Neutrophil (primary cell): Measurements from ENCODE around the gene NEAT1.
"Not testable (repeated sequence)": the region's sequence is repeated elsewhere in the genome, so short reads cannot be mapped to it uniquely, and the experiment has no call there.

Experiments used
- H3K27ac ChIP-seq: fragments of 200-600 bp; sonication (generic); 2 replicates; pipeline ENCODE4 v1.5.1; 2016; ENCODE audit warnings: mild to moderate bottlenecking, moderate library complexity
- H3K27me3 ChIP-seq: fragments of 200-600 bp; sonication (generic); 2 replicates; pipeline ENCODE4 v1.6.0; 2016; ENCODE audit warnings: mild to moderate bottlenecking
- H3K36me3 ChIP-seq: fragments of 200-600 bp; sonication (generic); 2 replicates; pipeline ENCODE4 v1.5.1; 2017
- H3K4me1 ChIP-seq, 2 experiments: fragments of 200-600 bp in 1 of 2; sonication (generic) in 1 of 2; 1 replicate in 1 of 2; 2 replicates in 1 of 2; pipeline versions ENCODE4 v1.5.1 to v1.6.1; 2013 to 2016; ENCODE audit warnings: low read depth in 1 of 2, low read length in 1 of 2, mild to moderate bottlenecking in 1 of 2, moderate library complexity in 1 of 2; ENCODE audit not compliant: control insufficient read depth in 1 of 2, insufficient read depth in 1 of 2
- H3K4me3 ChIP-seq, 2 experiments: fragments of 200-600 bp in 1 of 2; sonication (generic) in 1 of 2; 1 replicate in 1 of 2; 2 replicates in 1 of 2; pipeline ENCODE4 v1.5.1; 2013 to 2016; ENCODE audit warnings: low read depth in 1 of 2, low read length in 1 of 2, mild to moderate bottlenecking in 1 of 2, moderate library complexity in 1 of 2
- H3K9me3 ChIP-seq: fragments of 200-600 bp; sonication (generic); 2 replicates; pipeline ENCODE4 v1.5.1; 2016
- TF ChIP-seq, protein P1 (sequence below): fragments of 200-600 bp; sonication (generic); IDR thresholded peaks from 2 replicates; pipeline ENCODE4 v1.5.1; 2016; ENCODE audit warnings: antibody characterized with exemption

The NEAT1 gene

DNA sequence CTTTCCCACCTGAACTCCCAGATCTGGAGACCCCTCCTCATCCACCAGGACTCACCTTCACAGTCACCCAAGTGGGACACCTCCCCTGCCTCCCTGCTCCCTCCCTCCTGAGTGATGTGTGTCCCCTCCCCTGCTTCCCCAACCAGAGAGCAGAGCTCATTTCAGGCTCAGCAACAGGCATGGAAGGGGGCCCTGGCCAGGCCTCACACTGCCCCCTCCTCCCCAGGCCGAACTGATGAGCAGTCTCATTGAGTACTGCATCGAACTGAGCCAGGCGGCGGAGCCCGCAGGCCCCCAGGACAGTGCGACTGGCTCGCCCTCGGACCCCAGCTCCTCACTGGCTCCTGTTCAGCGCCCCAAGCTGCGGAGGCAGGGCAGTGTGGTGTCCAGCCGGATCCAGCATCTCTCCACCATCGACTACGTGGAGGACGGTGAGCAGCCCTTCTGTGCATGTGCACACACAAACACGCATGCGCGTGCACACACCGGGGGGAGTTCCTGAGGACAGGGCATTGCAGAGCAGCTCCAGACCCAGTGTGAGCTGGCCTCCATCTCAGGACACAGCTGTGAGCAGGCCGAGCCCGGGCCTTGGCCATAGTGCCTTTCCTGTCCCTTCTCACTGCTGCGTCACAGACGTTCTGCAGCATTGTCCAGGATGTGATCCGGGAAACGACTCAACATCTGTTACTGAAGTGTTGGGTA is 17.8 kb upstream of the NEAT1 start:
- Histone ChIP-seq H3K4me3 (no peak overlapping the region), H3K36me3 (peaks cover 76% of the 10 kb centered on the region), H3K4me1 (peaks cover 17 to 21% of the 10 kb centered on the region in 2 experiments), H3K27me3 (no peaks in the 10 kb centered on the region), H3K9me3 (no peaks in the 10 kb centered on the region), H3K27ac (peak overlapping the region; percentile 87)
- TF ChIP-seq, protein P1, sequence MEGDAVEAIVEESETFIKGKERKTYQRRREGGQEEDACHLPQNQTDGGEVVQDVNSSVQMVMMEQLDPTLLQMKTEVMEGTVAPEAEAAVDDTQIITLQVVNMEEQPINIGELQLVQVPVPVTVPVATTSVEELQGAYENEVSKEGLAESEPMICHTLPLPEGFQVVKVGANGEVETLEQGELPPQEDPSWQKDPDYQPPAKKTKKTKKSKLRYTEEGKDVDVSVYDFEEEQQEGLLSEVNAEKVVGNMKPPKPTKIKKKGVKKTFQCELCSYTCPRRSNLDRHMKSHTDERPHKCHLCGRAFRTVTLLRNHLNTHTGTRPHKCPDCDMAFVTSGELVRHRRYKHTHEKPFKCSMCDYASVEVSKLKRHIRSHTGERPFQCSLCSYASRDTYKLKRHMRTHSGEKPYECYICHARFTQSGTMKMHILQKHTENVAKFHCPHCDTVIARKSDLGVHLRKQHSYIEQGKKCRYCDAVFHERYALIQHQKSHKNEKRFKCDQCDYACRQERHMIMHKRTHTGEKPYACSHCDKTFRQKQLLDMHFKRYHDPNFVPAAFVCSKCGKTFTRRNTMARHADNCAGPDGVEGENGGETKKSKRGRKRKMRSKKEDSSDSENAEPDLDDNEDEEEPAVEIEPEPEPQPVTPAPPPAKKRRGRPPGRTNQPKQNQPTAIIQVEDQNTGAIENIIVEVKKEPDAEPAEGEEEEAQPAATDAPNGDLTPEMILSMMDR, result no peak

DNA sequence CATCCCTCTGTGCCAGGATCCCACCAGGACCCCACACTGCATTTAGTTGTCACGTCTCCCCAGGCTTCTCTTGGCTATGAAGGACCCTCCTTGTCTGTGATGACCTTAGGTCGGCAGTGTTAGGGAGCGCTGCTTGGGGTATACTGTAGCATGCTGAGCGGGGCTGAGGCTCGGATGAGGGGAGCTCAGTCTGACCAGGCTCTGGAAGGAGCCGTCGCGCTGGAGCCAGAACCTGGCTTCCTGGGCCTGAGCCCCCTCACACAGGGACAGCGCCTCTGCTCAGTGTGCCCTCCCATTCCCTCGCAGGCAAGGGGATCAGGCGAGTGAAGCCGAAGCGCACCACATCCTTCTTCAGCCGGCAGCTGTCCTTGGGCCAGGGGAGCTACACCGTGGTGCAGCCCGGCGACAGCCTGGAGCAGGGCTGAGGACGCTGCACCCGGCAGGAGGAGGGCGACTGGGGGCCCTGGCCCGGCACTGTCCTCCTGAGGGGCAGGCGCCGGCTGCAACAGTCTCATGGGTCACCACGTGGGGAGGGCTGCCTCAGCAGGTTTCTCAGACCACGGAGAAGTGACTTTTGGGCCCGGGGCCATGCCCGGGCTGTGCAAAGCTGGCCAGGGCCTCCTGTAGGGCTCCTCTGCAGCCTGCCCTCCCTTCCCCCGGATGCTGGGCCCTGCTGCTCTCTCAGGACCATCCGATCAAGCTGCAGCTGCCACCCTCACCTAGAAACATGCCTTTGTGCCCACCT is 11.5 kb upstream of the NEAT1 start:
- H3K27ac ChIP-seq, result no peak overlapping the region
- peaks cover 5% of the 10 kb centered on the region in 2 experiments for H3K4me1 ChIP-seq
- H3K9me3 ChIP-seq, result no peaks in the 10 kb centered on the region
- H3K27me3 ChIP-seq, result no peaks in the 10 kb centered on the region
- TF ChIP-seq, protein P1, result no peak
- peaks cover 78% of the 10 kb centered on the region for H3K36me3 ChIP-seq
- no peak overlapping the region for H3K4me3 ChIP-seq

DNA sequence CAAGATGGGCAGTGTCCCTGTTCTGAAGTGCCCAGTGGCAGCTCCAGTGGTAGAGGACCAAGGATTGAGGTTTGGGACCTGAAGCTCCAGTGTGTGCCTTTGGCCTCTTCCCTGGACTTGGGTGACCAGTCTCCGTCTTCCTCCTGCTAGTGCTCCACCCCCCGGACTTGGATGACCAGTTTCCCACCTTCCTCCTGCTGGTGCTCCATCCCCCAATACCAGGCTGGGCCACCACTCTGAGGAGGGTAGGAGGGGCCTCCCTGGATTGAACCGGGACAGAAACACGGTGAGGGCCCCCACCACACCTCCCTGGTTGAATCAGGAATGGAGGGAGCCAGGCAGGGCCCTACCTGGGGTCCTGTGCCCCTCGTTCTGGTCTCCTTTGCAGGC is 10.9 kb upstream of the NEAT1 start:
- H3K4me1 ChIP-seq, result peaks cover 11% of the 10 kb centered on the region in 2 experiments
- no peak overlapping the region for H3K27ac ChIP-seq
- peaks cover 73% of the 10 kb centered on the region for H3K36me3 ChIP-seq
- H3K9me3 ChIP-seq, result no peaks in the 10 kb centered on the region
- H3K27me3 ChIP-seq, result no peaks in the 10 kb centered on the region
- no peak overlapping the region for H3K4me3 ChIP-seq
- TF ChIP-seq, protein P1, result no peak

DNA sequence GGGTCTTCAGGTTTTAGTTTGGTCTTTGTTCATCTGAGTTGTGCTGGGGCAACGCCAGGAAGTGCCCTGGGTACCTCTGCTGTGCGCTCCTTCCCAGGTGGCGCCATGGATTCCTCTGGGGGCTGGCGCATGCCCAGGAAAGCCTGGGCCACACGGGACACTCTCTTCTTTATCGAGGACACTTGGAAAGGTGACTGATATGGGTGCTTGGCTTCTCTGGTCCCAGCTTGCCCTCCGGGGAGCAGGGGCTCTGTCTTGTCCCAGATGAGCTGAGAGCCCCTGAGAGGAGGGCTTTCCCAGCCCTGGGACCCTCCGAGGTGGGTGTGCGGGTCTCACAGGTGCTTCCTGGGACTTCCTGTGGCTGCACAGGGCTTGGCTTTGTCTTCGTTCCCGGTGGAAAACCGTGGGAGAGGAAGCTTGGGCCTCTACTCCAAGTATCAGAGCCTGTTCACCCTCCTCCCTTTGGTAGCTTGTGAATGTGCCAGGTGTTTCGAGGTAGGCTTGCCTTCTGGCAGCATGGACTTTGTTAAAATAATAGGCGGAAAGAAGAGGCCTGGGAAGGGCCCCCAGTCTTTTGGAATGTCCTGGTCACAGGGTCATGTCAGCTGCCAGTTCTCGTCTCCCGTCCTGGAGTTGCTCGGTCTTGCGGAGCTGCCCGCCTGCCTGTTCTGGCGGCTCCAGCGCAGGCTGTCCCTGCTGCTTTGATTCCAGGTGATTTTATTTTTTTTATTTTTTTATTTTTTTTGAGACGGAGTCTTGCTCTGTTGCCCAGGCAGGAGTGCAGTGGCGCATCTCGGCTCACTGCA is 10.1 kb upstream of the NEAT1 start:
- H3K4me3 ChIP-seq, result no peak overlapping the region
- TF ChIP-seq, protein P1, result no peak
- no peaks in the 10 kb centered on the region for H3K9me3 ChIP-seq
- no peak overlapping the region for H3K27ac ChIP-seq
- peaks cover 19% of the 10 kb centered on the region in 2 experiments for H3K4me1 ChIP-seq
- peaks cover 65% of the 10 kb centered on the region for H3K36me3 ChIP-seq
- no peaks in the 10 kb centered on the region for H3K27me3 ChIP-seq

DNA sequence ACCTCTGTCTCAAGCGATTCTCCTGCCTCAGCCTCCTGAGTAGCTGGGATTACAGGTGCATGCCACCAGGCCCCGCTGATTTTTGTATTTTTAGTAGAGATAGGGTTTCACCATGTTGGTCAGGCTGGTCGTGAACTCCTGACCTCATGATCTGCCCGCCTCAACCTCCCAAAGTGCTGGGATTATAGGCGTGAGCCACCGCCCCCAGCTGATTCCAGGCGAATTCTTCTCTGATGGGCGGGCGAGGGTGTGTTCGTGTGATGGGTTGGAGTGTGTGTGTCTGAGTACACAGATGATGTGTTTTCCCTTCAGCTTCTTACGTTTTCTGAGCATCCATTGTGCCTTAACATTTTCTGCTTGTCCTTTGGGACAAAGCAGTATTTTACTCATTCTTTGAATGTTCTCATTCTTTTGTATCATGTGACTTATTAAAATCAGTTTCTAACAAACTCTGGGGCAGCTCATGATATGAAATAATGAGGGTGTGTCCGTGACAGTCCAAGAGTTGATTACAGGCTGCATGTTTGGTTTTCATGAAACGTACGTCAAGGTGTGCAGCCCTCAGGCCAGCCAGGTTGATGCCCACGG is 9.4 kb upstream of the NEAT1 start:
- H3K4me3 ChIP-seq, H3K9me3 ChIP-seq, H3K27me3 ChIP-seq, H3K27ac ChIP-seq: not testable (repeated sequence)
- peaks cover 26% of the 10 kb centered on the region in 2 experiments for H3K4me1 ChIP-seq
- H3K36me3 ChIP-seq, result peaks cover 60% of the 10 kb centered on the region
